HEK293 (cell line): Measurements from ENCODE around the gene KLHL21.

Experiments
- CTCF ChIP-seq: fragments of 450-650 bp; formaldehyde crosslinking; IDR thresholded peaks from 2 replicates; pipeline ENCODE4 v1.5.1; 2016; ENCODE audit warnings: missing biosample characterization, missing genetic modification characterization
- EGR2 ChIP-seq: fragments of 450-650 bp; formaldehyde crosslinking; IDR thresholded peaks from 2 replicates; pipeline ENCODE4 v1.5.1; 2016; ENCODE audit warnings: low read depth, missing biosample characterization, missing genetic modification characterization
- HOXC10 ChIP-seq: sonication (generic); formaldehyde crosslinking; IDR thresholded peaks from 2 replicates; pipeline ENCODE4 v1.8.1; 2023; ENCODE audit warnings: mild to moderate bottlenecking, missing genetic modification reagents
- KLF10 ChIP-seq: fragments of 450-650 bp; IDR thresholded peaks from 2 replicates; pipeline ENCODE4 v1.5.1; 2018; ENCODE audit warnings: missing biosample characterization, mild to moderate bottlenecking, missing genetic modification characterization
- KLF16 ChIP-seq: fragments of 450-650 bp; formaldehyde crosslinking; IDR thresholded peaks from 2 replicates; pipeline ENCODE4 v1.5.1; 2017; ENCODE audit warnings: missing biosample characterization, missing genetic modification characterization
- KLF17 ChIP-seq: fragments of 450-650 bp; formaldehyde crosslinking; IDR thresholded peaks from 2 replicates; pipeline ENCODE4 v1.5.1; 2016; ENCODE audit warnings: missing biosample characterization, missing genetic modification characterization
- PRDM1 ChIP-seq: fragments of 450-650 bp; formaldehyde crosslinking; IDR thresholded peaks from 2 replicates; pipeline ENCODE4; 2016; ENCODE audit warnings: missing biosample characterization, missing genetic modification characterization
- SCRT2 ChIP-seq: fragments of 450-650 bp; formaldehyde crosslinking; IDR thresholded peaks from 2 replicates; pipeline ENCODE4 v1.5.1; 2016; ENCODE audit warnings: missing biosample characterization, missing genetic modification characterization
- TRIM28 ChIP-seq: IDR thresholded peaks from 2 replicates; pipeline ENCODE4 v1.6.1; 2011; ENCODE audit warnings: low read length, control low read depth, borderline replicate concordance
- YY1 ChIP-seq: fragments of 450-650 bp; formaldehyde crosslinking; IDR thresholded peaks from 2 replicates; pipeline ENCODE4 v1.5.1; 2018; ENCODE audit warnings: missing biosample characterization, missing genetic modification characterization
- ZBTB17 ChIP-seq: fragments of 450-650 bp; formaldehyde crosslinking; IDR thresholded peaks from 2 replicates; pipeline ENCODE4 v1.5.1; 2016; ENCODE audit warnings: missing biosample characterization, missing genetic modification characterization
- ZEB2 ChIP-seq: fragments of 450-650 bp; formaldehyde crosslinking; IDR thresholded peaks from 2 replicates; pipeline ENCODE4 v1.5.1; 2016; ENCODE audit warnings: missing biosample characterization, missing genetic modification characterization
- ZIC2 ChIP-seq: fragments of 450-650 bp; formaldehyde crosslinking; IDR thresholded peaks from 2 replicates; pipeline ENCODE4 v1.5.1; 2016; ENCODE audit warnings: missing biosample characterization, missing genetic modification characterization
- ZNF18 ChIP-seq: fragments of 450-650 bp; formaldehyde crosslinking; IDR thresholded peaks from 2 replicates; pipeline ENCODE4 v1.5.1; 2016; ENCODE audit warnings: missing biosample characterization, missing genetic modification characterization
- ZNF335 ChIP-seq: fragments of 450-650 bp; formaldehyde crosslinking; conservative IDR thresholded peaks from 2 replicates; pipeline ENCODE4 v1.5.1; 2016; ENCODE audit warnings: missing biosample characterization, missing genetic modification characterization
- ZNF350 ChIP-seq: fragments of 450-650 bp; formaldehyde crosslinking; IDR thresholded peaks from 2 replicates; pipeline ENCODE4 v1.5.0; 2017; ENCODE audit warnings: missing biosample characterization, mild to moderate bottlenecking, missing genetic modification characterization
- ZNF426 ChIP-seq: fragments of 450-650 bp; formaldehyde crosslinking; IDR thresholded peaks from 2 replicates; pipeline ENCODE4 v1.5.1; 2017; ENCODE audit warnings: missing biosample characterization, missing genetic modification characterization, mild to moderate bottlenecking, inconsistent platforms, moderate library complexity
- ZNF555 ChIP-seq: fragments of 450-650 bp; formaldehyde crosslinking; conservative IDR thresholded peaks from 2 replicates; pipeline ENCODE4 v1.5.1; 2017; ENCODE audit warnings: missing biosample characterization, mild to moderate bottlenecking, missing genetic modification characterization, inconsistent platforms
- ZNF600 ChIP-seq: fragments of 450-650 bp; formaldehyde crosslinking; IDR thresholded peaks from 2 replicates; pipeline ENCODE4 v1.5.1; 2016; ENCODE audit warnings: missing biosample characterization, missing genetic modification characterization
- ZNF677 ChIP-seq: fragments of 450-650 bp; IDR thresholded peaks from 2 replicates; pipeline ENCODE4 v1.5.0; 2018; ENCODE audit warnings: missing biosample characterization, mild to moderate bottlenecking, missing genetic modification characterization, moderate library complexity
- ZNF76 ChIP-seq: fragments of 450-650 bp; formaldehyde crosslinking; IDR thresholded peaks from 2 replicates; pipeline ENCODE4; 2016; ENCODE audit warnings: low read depth, missing biosample characterization, missing genetic modification characterization, borderline replicate concordance
- ZSCAN5A ChIP-seq: fragments of 450-650 bp; formaldehyde crosslinking; IDR thresholded peaks from 2 replicates; pipeline ENCODE4 v1.5.1; 2016; ENCODE audit warnings: missing biosample characterization, missing genetic modification characterization
- ZXDB ChIP-seq: fragments of 450-650 bp; formaldehyde crosslinking; IDR thresholded peaks from 2 replicates; pipeline ENCODE4 v1.5.1; 2016; ENCODE audit warnings: missing biosample characterization, missing genetic modification characterization
- TF ChIP-seq, protein P1 (sequence below): fragments of 450-650 bp; formaldehyde crosslinking; IDR thresholded peaks from 2 replicates; pipeline ENCODE4 v1.5.1; 2016; ENCODE audit warnings: missing biosample characterization, missing genetic modification characterization
- TF ChIP-seq, protein P2 (sequence below): fragments of 450-650 bp; formaldehyde crosslinking; IDR thresholded peaks from 2 replicates; pipeline ENCODE4 v1.5.1; 2017; ENCODE audit warnings: missing biosample characterization, missing genetic modification characterization
- TF ChIP-seq, protein P3 (sequence below): fragments of 450-650 bp; formaldehyde crosslinking; IDR thresholded peaks from 2 replicates; pipeline ENCODE4; 2016; ENCODE audit warnings: missing biosample characterization, missing genetic modification characterization
- TF ChIP-seq, protein P4 (sequence below): fragments of 450-650 bp; formaldehyde crosslinking; IDR thresholded peaks from 2 replicates; pipeline ENCODE4 v1.5.1; 2016; ENCODE audit warnings: missing biosample characterization, missing genetic modification characterization

KLHL21 gene

GRCh38 chr1:6601923-6602668 lies 573 bp downstream of the KLHL21 start (continued):
- no peak for TF ChIP-seq ZNF555 (tag by site-specific recombination)
- peak; percentile 94 for TF ChIP-seq ZNF76 (tag by site-specific recombination)
- TF ChIP-seq CTCF: 0 out of 2 replicates have a peak, but pooled peaks have one; percentile 24
- peak; percentile 69 for TF ChIP-seq SCRT2
- TF ChIP-seq, protein P1, sequence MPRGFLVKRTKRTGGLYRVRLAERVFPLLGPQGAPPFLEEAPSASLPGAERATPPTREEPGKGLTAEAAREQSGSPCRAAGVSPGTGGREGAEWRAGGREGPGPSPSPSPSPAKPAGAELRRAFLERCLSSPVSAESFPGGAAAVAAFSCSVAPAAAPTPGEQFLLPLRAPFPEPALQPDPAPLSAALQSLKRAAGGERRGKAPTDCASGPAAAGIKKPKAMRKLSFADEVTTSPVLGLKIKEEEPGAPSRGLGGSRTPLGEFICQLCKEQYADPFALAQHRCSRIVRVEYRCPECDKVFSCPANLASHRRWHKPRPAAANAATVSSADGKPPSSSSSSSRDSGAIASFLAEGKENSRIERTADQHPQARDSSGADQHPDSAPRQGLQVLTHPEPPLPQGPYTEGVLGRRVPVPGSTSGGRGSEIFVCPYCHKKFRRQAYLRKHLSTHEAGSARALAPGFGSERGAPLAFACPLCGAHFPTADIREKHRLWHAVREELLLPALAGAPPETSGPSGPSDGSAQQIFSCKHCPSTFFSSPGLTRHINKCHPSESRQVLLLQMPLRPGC: peak; percentile 32; the same call in 1 of the 2 replicates
- TF ChIP-seq, protein P2, sequence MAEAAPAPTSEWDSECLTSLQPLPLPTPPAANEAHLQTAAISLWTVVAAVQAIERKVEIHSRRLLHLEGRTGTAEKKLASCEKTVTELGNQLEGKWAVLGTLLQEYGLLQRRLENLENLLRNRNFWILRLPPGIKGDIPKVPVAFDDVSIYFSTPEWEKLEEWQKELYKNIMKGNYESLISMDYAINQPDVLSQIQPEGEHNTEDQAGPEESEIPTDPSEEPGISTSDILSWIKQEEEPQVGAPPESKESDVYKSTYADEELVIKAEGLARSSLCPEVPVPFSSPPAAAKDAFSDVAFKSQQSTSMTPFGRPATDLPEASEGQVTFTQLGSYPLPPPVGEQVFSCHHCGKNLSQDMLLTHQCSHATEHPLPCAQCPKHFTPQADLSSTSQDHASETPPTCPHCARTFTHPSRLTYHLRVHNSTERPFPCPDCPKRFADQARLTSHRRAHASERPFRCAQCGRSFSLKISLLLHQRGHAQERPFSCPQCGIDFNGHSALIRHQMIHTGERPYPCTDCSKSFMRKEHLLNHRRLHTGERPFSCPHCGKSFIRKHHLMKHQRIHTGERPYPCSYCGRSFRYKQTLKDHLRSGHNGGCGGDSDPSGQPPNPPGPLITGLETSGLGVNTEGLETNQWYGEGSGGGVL (tag by site-specific recombination): no peak
- TF ChIP-seq, protein P3, sequence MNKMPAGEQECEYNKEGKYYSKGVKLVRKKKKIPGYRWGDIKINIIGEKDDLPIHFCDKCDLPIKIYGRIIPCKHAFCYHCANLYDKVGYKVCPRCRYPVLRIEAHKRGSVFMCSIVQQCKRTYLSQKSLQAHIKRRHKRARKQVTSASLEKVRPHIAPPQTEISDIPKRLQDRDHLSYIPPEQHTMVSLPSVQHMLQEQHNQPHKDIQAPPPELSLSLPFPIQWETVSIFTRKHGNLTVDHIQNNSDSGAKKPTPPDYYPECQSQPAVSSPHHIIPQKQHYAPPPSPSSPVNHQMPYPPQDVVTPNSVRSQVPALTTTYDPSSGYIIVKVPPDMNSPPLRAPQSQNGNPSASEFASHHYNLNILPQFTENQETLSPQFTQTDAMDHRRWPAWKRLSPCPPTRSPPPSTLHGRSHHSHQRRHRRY (tag by site-specific recombination): 0 out of 2 replicates have a peak, but pooled peaks have one; percentile 65
- TF ChIP-seq ZNF335: peak; percentile 76
- TF ChIP-seq TRIM28: peak; percentile 51; the same call in 1 of the 2 replicates
- peak; percentile 70; the same call in 1 of the 2 replicates for TF ChIP-seq ZNF677 (tag by site-specific recombination)
- TF ChIP-seq ZNF18 (tag by site-specific recombination): no peak
- no peak for TF ChIP-seq EGR2 (tag by site-specific recombination)
- 0 out of 2 replicates have a peak, but pooled peaks have one; percentile 66 for TF ChIP-seq HOXC10 (CRISPR knock-in tag)
- TF ChIP-seq ZNF600 (tag by site-specific recombination): peak; percentile 82
- TF ChIP-seq, protein P4, sequence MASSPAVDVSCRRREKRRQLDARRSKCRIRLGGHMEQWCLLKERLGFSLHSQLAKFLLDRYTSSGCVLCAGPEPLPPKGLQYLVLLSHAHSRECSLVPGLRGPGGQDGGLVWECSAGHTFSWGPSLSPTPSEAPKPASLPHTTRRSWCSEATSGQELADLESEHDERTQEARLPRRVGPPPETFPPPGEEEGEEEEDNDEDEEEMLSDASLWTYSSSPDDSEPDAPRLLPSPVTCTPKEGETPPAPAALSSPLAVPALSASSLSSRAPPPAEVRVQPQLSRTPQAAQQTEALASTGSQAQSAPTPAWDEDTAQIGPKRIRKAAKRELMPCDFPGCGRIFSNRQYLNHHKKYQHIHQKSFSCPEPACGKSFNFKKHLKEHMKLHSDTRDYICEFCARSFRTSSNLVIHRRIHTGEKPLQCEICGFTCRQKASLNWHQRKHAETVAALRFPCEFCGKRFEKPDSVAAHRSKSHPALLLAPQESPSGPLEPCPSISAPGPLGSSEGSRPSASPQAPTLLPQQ (tag by site-specific recombination): peak; percentile 28; the same call in 1 of the 2 replicates
- TF ChIP-seq ZNF350 (tag by site-specific recombination): no peak
- TF ChIP-seq ZEB2 (tag by site-specific recombination): peak; percentile 33; the same call in 1 of the 2 replicates
- TF ChIP-seq ZBTB17 (tag by site-specific recombination): 0 out of 2 replicates have a peak, but pooled peaks have one; percentile 43
- peak; percentile 90 for TF ChIP-seq ZIC2 (tag by site-specific recombination)
- no peak for TF ChIP-seq PRDM1
- 0 out of 2 replicates have a peak, but pooled peaks have one; percentile 19 for TF ChIP-seq KLF16 (tag by site-specific recombination)
- TF ChIP-seq KLF17: peak; percentile 44; the same call in 1 of the 2 replicates
- no peak; the same call in 1 of the 2 replicates for TF ChIP-seq YY1 (tag by site-specific recombination)
- peak; percentile 9; the same call in 1 of the 2 replicates for TF ChIP-seq ZSCAN5A
- TF ChIP-seq KLF10 (tag by site-specific recombination): no peak
- TF ChIP-seq ZNF426: no peak
- peak; percentile 30; the same call in 1 of the 2 replicates for TF ChIP-seq ZXDB (tag by site-specific recombination)
